GM04504 (cell line): ENCODE results near the gene TRIM66.

Experiments used
- DNase-seq: peaks from one replicate; pipeline ENCODE4 v3.0.0-alpha.2; 2012; ENCODE audit warnings: low read depth

The TRIM66 gene

GRCh38 chr11:8713760-8714454 is 31.4 kb upstream of the TRIM66 start:
- DNase-seq: no peak

- DNase-seq: no peak
Observed at GRCh38 chr11:8712506-8712905, 30.0 kb upstream of the TRIM66 start.

- no peak for DNase-seq
Observed at GRCh38 chr11:8711895-8712442, 29.5 kb upstream of the TRIM66 start.

GRCh38 chr11:8709777-8710176 is 27.3 kb upstream of the TRIM66 start:
- DNase-seq: no peak

DNA sequence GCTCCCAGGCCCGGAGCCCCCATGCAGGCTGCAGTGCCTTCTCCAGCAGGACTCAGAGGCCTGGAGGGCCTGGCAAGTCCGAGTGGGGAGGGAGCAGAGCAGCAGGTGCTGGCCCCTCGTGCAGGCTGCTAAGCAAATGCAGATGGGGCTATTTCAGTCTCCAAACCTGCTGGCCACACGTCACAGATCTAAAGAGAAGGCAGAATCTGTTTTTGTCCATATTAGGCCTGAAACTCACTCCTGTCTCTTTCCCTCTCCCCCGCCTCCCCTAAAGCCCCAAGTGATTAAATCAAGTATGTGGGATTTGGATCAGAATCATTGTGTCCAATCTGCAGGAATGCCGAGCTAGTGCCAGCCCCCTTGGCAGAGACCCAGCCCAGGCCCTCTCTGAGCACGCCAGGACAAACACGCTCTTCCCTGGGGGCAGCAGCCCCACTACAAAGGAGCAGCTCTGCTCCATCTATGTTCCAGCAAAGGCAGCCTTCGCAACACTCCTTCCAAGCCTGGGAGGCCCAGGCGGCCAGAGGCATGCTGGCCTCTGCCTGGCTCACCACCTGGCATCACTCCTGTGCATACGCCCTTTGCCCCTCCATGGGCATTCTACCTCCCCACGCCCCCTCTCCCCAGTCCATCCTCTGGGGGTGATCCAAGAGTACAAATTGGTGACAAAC is 26.7 kb upstream of the TRIM66 start:
- peak; percentile 88 for DNase-seq

DNA sequence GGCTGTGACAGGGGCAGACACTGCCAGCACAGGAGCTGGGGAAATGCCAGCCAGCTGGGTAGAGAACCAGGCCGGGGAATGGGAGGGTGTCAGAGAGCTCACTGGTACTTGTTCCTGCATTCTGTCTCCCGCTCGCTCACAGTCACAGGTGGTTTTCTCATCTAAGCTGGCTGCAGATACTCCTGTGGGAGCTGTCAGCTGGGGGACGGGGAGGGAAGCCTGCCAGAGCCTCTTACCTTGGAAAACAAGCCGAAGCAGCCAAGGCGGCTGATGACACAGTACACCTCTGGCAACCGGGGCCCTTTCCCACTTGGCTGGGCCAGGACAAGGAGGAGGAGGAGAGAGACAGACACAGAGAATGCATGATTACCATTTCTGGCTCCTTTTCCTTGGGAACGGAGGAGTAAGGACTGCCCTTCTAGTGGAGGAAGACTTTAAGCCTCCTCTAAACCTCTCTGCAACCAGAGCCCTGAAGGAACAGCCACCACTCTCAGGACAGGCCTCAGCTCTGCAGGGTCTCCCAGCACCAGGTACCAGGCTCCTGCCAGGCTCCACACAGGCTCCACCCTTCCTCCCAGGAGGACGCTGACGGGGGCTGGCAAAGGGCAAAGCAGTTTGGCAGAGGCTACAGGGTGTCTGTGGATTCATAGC is 25.2 kb upstream of the TRIM66 start:
- DNase-seq: no peak

GRCh38 chr11:8706673-8707432 is 24.4 kb upstream of the TRIM66 start:
- DNase-seq: no peak

- DNase-seq: no peak
Observed at GRCh38 chr11:8705146-8705545, 22.7 kb upstream of the TRIM66 start.

- no peak for DNase-seq
Observed at GRCh38 chr11:8704136-8704535, 21.7 kb upstream of the TRIM66 start.

DNA sequence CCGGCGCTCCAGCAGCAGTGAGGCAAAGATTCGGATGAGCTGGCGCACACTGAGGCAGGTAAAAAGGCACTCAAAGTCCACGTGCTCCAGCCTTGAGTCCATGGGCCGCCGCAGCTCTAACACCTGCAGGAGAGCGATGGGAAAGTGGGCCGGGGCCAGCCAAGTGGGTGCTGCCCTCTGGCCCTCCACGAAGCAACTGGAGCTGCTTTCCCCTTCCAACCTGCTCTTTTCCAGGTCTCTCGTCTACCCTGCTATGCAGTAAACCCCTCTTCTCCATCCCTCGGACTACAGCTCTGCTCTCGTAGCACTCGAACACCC is 20.1 kb upstream of the TRIM66 start:
- no peak for DNase-seq

DNA sequence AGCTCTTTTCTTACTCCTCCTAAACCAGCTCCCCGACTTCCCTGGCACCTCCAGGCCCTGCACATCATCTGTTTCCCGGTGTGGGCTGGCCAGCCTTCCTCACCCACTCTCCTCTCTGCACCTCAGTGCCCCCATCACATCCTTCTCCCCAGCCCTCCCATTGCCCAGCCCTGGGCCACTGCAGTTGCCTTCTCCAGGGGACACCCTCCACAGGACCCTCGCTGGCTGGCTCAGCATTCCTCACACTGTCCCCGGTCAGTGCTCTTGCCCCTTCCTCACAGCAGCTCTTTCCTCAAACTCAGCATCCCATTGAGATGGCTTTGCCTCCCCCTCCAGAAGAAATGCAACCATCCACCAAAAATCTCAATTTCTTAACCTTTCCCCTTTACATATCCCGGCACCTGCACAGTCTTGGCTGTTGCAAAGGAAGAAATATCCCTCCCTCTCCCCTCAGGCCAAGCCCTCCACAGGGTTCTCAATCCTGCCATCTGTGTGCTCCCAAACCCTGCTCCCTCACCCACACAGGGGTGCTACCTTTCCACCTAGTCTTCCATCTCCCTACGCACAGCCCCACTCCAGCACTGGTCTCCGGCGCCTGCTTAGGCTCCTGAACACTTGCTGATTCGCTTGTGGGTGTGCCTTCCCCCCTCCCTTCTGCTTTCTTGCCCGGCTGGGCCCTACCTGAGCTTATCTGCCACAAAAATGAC is 19.6 kb upstream of the TRIM66 start:
- no peak for DNase-seq

DNA sequence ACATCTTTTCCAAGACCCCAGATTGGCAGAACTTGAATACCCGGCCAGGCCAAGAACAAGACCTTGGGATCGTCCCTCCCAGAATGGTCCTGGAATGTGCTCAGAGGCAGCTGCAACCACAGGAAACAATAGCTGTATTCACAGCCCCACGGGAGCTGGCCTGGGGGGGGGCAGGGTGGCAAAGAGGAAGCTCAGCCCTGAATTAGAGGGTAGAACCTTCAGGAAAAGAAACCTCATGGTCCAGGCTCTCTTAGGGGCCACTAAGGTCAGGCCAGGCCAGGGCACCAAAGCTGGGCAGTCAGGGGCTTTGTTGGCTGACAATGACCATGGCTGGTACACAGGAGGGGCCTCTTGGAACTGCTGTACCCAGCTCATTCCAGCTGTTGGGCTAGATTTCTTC is 17.4 kb upstream of the TRIM66 start:
- no peak for DNase-seq

- DNase-seq: no peak
Observed at GRCh38 chr11:8698917-8699441, 16.5 kb upstream of the TRIM66 start.

- no peak for DNase-seq
Observed at GRCh38 chr11:8698379-8698851, 15.9 kb upstream of the TRIM66 start.

DNA sequence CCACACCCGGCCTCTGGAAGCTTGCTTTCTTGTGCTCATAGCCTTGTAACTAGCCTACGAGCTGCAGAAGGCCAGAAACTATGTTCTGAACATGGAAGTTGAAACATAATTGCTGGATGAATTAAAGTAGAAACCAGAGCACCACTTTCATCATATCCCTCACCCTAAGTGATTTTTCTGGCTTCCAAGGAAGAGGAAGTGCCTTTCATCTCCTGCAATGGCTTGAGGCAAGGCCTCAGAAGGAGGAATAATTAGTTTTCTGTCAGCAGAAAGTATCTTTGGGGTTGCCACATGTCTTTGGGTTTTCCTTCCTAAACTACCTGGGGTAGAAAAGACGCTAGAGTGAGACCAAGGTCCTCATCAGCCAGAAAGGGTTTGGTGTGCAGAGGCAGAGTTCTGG is 14.6 kb upstream of the TRIM66 start:
- DNase-seq: no peak

GRCh38 chr11:8694137-8694536 is 11.7 kb upstream of the TRIM66 start:
- no peak for DNase-seq

- no peak for DNase-seq
Observed at GRCh38 chr11:8693555-8693954, 11.1 kb upstream of the TRIM66 start.

- no peak for DNase-seq
Observed at GRCh38 chr11:8693010-8693551, 10.6 kb upstream of the TRIM66 start.

DNA sequence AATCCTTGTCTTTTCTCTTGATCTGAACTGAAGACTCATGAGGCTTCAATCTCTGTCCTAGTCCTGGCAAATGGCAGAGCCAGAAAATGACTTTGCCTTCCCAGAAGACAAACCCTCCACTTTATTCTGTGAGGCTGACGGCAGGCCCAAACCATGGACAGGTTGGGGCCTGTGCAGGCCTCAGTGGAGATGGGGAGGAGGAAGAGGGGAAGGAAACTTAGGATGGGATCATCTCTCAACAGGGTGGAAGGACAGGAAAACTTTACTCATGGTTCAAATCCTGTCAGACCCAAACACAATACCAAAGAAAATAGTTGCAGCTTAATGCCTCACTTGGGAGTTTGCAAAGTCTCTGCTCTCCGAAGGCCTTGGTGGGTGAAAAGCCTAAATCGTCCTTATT is 10.0 kb upstream of the TRIM66 start:
- no peak for DNase-seq

DNA sequence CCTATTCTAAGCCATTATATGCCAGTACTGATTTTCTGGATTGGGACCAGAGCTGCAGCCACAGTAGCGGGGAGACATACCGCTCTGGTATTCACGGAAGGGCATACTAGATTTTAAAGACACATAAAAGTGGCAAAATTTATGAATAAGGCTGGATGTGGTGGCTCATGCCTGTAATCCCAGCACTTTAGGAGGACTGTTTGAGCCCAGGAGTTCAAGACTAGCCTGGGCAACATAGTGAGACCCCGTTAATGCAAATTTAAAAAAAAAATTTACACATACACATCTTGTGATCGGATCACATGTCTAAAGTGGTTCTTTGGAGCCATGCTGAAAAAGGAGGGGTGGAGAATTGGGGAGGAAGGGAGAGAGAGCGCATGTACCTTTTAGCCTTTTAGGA is 9.1 kb upstream of the TRIM66 start:
- no peak for DNase-seq
